Measurements from ENCODE around the gene EGFL8.

DNA sequence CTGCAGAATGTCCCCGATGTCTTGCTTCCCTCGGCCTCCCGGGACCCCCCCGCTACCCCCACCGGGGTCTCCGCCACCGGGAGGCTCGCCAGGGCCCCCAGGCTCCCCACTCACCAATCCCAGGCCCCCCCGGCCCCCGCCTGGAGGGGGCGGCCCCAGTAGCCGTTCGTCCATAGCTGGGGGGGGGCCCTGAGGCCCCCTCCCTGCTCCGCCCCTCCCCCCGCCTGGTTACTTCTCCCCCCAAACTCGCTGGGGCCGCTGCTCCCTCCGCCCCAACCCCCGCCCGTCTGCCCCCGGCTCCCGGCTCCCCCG is 25.3 kb downstream of the EGFL8 start:
- TF ChIP-seq CTCF (IDR thresholded peaks at IDR 0.05; ENCODE audit: control extremely low read depth in 1 of 3, insufficient read depth in 1 of 3, low read depth in 1 of 3, low read length in 3 of 3) (no peak), TCF12 (IDR thresholded peaks at IDR 0.05; ENCODE audit: low read depth, low read length) (no peak), POLR2A (IDR thresholded peaks at IDR 0.05; ENCODE audit: control extremely low read depth in 1 of 2, low read depth in 2 of 2, low read length in 2 of 2) (no peak), ATF2 (IDR thresholded peaks at IDR 0.05; ENCODE audit: low read length) (no peak), SP1 (IDR thresholded peaks at IDR 0.05; ENCODE audit: low read depth, low read length) (no peak), RAD21 (IDR thresholded peaks at IDR 0.05 in 1 of 2, conservative IDR thresholded peaks at IDR 0.05 in 1 of 2; ENCODE audit: low read depth in 2 of 2, low read length in 2 of 2) (no peak), BRCA1 (IDR thresholded peaks at IDR 0.05; ENCODE audit: low read depth, low read length) (no peak), RNF2 (IDR thresholded peaks at IDR 0.05; ENCODE audit: borderline replicate concordance, low read depth, low read length, missing control alignments, poor library complexity, severe bottlenecking) (no peak)

Measured in H1 (cell line).